GM18519 (cell line): ENCODE results near the gene AMMECR1.

ENCODE experiments used
- ATAC-seq: cut with Tn5 transposase; IDR thresholded peaks from one replicate; pipeline ENCODE4 v1.9.1; 2021; ENCODE audit warnings: mild to moderate bottlenecking, moderate library complexity; ENCODE audit not compliant: unreplicated experiment, low FRiP score

AMMECR1 gene

DNA sequence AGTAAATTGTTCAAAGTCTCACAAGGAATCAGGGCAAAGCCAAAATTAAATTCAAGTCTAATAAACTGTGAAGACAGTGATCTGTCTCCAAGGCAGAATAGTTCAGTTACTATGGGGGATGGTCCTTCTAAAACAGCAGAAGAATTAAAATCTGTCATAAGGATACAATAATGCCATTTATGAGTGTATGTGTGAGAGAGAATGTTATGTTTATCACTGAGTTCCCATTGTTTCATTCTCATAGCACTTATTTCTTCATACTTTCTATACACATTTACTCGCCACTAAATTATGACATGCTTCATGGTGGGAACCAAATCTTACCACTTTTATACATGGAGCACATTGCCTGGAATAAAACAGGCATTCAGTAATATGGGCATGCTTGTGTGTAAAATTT is 102.5 kb downstream of the AMMECR1 start:
- no peak for ATAC-seq

DNA sequence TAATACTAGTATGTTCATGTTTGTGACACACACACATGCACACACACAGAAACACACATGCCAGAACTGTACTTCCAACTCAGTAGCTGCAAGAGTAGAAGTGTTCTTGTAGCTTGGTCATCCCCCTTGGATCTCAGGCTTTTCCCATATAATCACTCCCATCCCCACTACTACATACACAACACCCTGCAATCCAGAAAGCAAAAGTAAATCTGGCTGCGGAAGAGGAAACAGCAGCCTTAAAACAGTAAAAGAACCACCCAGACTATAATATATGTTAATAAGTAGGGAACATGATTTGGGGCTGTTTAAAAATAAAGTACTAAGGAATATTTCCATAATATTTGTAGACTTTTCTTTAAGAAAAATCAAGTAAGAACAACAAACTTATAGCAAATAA is 103.2 kb downstream of the AMMECR1 start:
- no peak for ATAC-seq

DNA sequence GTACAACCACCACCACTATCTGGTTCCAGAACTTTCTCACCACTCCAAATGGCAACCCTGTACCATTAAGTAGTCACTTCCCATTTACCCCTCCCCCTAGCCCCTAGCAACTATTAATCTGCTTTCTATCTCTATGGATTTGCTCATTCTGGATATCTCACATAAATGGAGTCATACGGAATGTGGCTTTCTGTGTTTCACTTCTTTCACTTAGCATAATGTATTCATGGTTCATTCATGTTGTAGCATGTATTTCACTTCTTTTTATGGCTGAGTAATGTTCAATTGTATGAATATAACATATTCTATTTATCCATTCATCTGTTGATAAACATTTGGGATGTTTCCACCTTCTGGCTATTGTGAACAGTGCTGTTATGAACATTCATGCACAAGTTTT is 104.7 kb downstream of the AMMECR1 start:
- ATAC-seq: no peak

DNA sequence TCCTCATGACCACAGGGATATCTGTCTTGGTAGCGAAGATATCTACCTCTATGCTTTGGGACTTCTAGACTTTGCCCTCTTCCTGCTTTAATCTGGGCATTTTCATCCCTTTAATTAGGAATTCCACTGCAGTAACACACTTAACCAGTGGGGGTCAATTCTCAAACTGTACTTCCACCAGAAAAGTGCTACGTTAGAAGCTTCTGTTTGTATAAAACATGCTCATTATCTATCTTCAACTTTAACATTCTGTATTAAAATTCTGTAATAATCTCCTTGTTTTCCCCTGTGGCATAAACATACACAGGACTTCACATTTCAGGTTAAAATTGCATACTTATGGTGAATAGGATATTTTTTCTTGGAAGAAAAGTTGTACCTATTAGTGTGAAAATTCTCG is 105.6 kb downstream of the AMMECR1 start:
- ATAC-seq: no peak

DNA sequence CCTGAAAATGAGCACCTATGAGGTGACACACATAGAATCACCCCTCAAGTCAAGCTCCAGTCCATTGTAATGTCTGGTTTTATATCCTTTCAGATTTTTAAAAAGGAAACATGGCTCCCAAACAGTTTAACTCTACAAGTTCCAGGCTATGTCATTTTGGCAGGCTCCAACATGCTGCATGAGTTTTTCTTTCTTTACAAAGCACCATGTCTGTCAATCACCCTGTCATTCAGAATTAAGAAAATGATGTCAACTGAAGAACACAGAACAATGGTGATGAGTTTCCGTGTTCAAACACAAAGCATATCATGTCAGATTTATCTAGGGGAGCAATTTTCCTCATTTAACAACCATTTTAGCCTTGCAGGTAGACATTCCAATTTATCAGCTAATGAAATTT is 106.5 kb downstream of the AMMECR1 start:
- ATAC-seq: no peak

DNA sequence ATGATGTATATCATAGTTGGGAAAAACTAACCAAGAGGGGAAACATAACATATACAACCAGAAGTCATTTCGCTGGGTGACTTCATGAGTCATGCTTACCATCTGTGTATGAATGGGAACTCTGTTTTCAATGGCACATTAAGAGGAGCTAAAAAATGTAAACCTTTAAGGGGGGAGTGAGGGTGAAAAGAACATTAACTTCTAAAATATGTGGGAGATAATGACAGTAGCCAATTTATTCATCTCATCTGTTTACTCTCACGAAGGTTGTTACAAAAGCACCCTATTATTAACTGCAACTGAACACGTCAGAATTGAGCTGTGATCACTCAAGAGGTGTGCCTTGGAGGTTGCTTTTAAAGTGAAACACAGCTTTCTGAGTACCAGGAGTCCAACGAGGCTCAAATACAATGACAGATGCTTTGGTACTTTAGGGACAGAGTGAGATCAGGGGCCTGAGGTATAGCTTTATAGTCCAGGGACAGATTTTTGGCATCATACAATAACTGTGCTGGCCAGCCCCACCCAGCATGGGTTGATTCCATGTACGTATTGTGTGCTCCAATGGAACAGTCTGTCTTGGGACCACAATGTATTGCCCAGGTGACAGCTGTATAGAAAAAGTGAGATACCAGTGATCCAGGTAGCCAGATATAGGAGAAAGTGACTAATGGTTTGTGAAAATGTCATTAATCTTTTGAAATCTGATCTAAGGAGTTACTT is 107.3 kb downstream of the AMMECR1 start:
- no peak for ATAC-seq

DNA sequence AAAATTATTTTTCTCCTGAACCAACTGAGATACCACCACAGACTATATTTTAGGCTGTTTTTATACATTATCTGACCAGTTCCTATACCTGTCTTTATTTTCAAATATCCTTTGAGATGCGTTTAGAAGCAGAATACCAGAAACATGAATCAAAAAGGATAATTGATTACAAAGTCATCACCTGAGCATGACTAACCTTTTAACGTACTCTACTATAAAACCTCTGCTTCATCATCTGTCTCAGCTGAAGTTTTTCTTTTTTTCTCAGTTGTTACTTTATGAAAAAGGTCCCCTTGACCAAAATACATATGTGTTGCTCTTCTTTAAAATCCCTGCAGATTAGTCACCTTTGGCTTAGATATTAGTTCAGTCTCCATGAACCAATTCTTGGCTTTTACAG is 109.8 kb downstream of the AMMECR1 start:
- ATAC-seq: no peak

DNA sequence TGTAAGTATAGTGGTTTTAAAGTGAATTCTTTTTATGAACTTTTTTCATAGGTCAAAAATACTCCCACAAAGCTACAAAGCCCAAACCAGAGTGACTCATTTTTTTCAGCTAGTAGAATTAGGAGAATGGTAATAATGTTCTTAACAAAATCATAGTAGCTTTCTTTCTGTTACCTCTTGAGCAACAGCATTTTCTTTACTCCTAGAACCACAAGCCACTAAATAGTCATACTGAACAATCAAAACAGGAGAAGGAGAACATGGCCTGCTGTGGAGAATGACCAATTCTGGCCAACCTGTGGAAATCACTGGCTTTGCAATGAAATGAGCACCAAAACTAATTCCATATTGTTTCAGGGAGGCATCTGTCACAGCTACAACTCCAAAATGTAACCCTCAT is 112.9 kb downstream of the AMMECR1 start:
- ATAC-seq: no peak

DNA sequence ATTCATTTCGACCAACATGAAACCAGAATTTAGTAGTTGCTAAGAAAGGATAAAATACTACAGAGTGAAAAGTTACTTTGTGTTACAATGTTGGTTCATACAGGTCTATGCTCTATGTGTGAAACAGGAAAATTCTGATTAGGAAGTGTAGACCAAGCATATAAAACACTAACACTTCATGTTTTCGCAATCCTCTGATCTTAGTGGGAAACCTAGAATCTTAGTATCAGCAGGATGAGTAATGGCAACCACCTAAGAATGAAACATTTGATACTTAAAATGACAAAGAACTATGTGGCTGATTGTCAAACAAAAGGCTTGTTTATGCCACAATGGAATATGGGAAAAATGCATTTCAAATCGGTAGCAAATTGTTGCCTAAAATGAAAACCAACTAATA is 116.1 kb downstream of the AMMECR1 start:
- no peak for ATAC-seq

DNA sequence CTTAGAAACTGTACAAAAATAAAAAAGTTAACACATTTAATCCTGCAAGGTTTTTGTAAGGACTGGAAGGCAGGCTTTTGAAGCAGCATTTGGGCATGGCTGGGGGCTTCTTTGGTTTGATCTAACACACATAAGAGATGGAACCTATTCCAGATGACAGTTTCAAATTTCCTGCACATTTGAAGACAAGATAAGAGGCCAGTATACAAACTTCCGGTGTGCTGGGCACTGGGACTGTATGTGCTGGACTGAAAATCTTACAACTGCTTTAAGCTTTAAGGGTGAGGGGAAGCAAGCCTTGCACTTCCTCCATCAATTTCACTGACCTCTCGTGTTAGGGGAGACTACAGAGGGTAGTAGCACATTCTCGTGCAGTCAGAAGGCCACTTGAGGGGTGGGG is 122.9 kb downstream of the AMMECR1 start:
- ATAC-seq: no peak

DNA sequence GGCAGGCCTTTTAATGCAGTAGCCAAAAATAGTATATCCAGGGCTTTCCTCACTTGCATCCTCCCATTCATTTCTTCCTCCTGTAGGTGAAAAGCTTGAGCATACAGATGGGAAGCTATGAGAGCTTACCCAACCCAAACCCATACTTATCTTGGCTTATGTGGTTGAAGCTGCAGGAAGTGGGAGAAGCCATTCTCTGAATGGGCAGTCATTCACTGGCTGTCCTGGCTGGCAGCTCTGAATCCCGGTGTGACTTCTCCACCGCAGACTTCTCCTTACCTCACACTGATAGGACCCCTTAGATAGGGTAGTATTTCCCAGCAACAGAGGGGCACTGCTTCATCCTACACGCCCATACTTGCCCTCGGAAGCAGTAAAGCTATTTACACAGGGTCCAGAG is 125.4 kb downstream of the AMMECR1 start:
- no peak for ATAC-seq

DNA sequence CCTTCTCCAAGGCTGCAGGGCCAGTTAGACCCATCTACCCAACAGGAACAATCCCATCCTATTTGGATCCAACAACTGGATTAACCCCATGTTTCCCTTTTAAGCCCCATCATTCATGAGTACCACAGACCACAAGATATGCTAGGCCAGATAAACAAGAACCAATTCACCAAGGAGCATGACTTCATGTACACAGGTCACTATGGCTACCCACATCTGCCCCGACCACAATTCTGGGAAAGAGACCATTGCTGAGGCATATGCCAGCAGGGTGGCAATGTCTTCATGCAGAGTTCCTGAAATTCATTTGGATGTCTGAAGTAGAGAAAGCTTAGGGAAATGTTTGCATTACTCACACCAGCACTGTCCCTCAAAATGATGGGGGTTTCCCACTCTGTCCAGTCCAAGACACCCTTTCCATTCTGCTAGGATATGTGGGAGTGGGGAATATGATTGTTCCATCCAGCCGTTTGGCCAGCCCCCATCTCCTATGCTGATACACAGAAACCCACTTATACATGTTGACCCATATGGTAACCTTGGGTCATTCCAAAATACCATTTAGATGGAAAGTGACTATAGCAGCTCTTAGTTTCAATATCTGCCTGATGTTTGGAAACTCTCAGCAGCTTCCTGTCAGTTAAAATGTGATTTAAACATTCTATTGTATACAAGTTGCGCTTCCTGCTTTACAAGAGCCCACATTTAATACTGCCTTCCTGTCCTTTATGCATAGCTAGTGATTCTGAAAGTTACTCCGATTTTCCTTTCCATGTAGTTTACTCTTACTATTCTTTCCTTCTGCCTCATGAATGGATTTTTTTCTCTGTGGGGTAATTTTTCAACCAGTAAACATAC is 129.0 kb downstream of the AMMECR1 start:
- ATAC-seq: no peak

DNA sequence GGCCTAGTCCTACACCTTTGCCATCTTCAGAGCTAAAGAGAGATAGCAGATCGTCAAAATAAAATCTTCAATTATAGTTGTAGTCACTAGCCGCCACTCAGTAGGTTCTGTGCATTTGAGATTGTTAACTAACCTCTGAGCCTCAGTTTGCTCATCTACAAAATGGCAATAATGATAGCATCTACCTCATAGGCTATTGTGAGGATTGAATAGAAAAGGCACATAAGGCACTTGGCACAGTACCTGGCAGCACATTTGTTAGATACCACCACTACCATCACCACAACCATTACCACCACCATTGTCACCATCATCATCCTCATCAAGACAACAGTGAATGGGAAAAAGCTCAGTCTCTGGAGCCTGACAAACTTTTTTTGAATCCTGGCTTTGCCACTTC is 134.6 kb downstream of the AMMECR1 start:
- no peak for ATAC-seq

DNA sequence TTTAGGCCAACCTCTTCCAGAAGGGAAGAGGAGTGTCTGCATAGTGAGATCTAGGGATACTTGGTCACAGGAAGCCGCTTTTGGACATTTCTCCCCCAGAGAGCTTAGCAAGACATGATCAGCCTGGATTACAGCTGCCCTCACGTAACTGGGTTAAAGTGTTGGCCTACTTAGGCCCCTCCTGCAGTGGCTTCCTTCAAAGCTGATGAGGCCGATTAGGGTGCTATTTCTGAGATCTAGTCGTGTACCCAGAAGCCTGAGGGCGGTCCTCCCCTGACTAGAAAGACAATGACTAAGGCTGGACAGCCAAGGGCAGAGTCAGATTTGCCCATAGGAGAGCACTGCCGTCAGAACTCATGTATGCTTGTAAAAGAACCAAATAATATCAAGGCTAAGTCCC is 135.0 kb downstream of the AMMECR1 start:
- ATAC-seq: no peak

DNA sequence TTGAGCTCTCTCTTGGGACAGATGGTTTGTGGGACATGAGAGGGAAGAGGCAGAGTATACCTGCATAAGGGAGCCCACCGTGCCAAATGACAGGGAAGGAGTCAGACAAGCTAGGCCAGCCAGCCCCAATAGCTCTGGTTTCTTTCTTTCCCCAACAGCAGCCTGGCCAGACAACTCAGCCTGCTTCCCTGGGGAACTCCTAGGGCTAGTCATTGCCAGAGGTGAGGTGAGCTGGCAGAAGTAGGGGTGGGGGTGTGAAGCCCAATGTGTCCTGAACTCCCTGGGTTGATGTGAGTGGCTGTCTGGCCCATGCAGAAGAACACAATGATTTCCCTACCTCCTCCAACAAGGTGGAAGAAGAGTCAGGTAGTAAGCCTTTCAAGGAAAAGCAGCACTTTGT is 135.5 kb downstream of the AMMECR1 start:
- no peak for ATAC-seq

DNA sequence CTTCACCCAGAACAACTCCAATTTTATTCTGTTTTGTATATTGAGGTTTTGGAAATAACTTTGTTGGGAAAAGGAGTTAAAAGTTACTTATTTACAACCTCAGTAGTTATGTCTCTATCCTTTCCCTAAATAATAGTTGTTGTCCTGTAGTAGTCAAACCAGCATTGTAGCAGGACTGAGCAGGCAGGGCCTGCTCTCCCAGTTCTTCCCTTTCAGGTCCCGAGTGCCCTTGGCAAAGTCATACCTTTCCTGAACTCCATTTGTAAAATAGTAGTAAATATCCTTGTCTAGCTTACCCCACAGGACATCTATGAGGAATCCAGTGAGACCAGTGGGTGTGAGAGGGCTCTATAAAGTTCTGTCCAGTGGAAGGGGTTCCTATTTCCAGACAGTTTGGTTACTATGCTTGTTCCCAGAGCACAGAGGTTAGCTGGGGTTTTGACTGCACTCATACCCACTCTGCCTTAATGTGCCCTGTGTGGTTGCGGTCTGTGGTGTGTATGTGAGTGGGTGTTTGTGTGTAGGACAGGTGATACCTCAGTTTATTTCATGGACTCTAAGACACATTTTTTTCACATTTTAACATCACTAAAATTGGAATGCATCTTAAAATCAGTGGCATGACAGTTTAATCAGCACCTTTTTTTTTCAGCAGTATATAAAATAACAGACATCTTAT is 136.3 kb downstream of the AMMECR1 start:
- no peak for ATAC-seq

DNA sequence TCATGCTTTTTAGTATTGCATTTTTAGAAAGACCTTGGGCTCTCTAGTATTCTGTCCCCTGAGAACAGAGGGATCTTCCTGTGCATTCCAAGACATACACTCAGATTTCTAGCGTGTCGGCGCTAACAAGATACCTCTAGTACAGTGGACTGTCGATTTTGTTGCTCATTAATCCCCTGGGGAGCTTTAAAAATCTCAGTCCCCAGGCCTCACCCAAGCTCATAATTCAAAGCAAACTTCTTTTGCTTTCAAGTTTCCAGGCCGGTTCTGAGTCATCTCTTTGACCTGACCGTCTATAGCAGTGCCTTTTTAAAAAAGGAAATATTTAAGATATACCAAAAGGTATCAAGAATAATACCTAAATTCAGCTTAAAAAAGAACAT is 137.0 kb downstream of the AMMECR1 start:
- peak; percentile 54 for ATAC-seq

DNA sequence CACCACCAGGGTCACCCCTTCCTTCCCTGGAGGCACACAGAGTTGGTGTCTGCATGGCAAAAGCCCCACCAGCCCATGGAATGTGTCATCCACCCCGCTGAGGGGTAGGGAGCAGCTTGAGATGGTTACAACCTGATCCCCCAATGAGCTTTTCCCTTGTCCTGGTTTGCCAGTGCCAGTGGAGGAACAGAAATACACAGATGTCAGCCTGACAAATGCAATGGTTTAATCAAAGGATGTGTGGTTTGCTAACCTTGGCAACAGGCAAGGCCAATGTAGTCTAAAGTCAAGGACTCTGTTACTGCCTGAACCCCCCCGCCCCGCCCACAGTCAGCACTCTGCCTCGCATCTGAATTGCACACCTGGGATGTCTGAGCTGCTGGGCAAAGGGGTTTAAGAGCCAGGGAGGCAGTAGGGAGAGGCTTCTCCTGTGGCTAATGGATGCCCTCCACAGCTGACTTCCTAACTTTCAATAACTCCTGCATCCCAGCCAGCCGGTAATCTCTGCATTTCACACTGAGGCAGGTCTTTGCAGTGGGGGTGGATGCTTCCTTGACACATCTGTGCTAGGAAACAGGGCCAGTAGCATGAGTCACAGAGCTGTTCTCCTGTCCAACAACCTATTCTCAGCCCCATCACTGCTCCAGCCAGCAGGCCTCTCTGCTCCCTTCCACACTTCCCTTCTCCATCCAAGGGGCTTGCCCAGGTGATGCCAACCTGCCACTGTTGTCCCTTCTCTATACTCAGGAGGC is 137.5 kb downstream of the AMMECR1 start:
- no peak for ATAC-seq

DNA sequence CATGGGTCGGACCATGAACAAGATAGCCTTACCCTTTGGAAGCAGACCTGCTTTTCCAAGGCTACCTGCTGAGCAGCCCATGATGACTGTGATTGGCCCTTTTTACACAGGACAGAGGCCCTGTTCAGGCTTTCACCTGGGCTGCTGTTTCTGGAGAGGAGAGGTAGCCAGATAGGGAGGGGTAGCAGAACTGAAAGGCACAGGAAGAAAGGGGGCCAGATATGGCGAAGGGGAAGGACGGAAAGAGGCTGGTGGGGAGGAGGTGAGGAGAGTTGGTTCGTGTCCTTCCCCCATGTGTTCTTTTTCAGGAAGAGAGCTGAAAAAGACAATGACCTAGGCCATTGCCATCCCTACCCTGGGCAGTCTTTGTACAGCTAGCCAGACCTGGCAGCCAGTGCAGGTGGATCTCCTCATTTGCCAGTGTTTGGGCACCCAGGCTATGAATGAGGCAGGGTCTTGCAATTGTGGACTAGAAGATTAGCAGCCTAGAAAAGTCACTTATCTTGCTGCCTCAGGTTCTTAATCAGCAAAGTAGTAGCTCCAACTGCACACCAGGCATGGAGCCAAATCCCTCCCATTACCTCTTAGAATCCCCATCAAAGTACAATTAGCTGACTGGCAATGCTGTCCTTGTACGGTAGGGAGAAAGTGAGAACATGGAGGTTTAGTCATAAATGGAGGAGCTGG is 139.6 kb downstream of the AMMECR1 start:
- ATAC-seq: no peak

DNA sequence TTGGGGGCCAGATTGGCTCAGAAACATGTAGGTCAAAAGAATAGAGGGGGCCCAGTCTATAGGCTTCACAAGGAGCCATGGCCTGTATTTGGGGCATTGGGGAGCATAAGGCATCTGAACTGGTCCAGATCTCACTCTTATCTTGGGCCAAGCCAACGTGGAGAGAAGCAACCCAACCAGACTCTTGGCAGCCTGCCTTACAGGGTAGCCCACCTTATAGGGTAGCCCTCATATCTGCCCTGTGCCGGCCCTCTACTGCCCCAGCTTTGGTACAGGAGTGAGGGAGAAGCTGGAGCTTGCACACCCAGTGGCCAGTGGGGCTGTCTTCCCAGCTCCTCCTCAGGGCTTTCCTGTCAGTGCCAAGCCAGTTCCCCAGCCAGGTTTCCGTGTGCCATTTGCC is 142.2 kb downstream of the AMMECR1 start:
- no peak for ATAC-seq
